Measurements from ENCODE around the gene COQ8B. TPM values are rescaled to one million over a fixed set of nuclear protein-coding genes. Genes with fewer than 3 reads are reported as not detected.

Gene COQ8B
- total and polyA plus RNA-seq, 2 donors (not counting 1 experiment from before 2014, with no cell fraction given), result 58.9 to 62.6 TPM

GRCh38 chr19:40762754-40763470 is 46.2 kb upstream of the COQ8B start:
- Histone ChIP-seq H3K79me2 (ENCODE audit: control insufficient read depth, insufficient read depth, low read length) (peaks cover 42% of the 10 kb centered on the region), H2AFZ (ENCODE audit: insufficient read depth, low read depth, low read length, poor library complexity, severe bottlenecking) (no peak overlapping the region), H3K9ac (ENCODE audit: low read length) (no peak overlapping the region), H3K27ac (ENCODE audit: low read length in 2 of 2) (no peak overlapping the region), H3K9me3 (ENCODE audit: control extremely low read depth in 1 of 3, control insufficient read depth in 2 of 3, insufficient read depth in 1 of 3, low read length in 2 of 3) (no peaks in the 10 kb centered on the region), H3K27me3 (replicated peaks in 1 of 4; ENCODE audit: control extremely low read depth in 1 of 4, control insufficient read depth in 3 of 4, insufficient read depth in 4 of 4, low read length in 3 of 4) (no peaks in the 10 kb centered on the region), H4K20me1 (ENCODE audit: control insufficient read depth, insufficient read depth, low read length, poor library complexity, severe bottlenecking) (peaks cover 63% of the 10 kb centered on the region), H3K4me3 (ENCODE audit: control extremely low read depth in 1 of 5, extremely low read depth in 1 of 5, insufficient read depth in 1 of 5, low read depth in 2 of 5, low read length in 4 of 5) (no peak overlapping the region), H3K36me3 (replicated peaks in 1 of 2; ENCODE audit: control extremely low read depth in 1 of 2, control insufficient read depth in 1 of 2, extremely low read depth in 1 of 2, insufficient read depth in 2 of 2, low read length in 1 of 2) (peaks cover 20 to 81% of the 10 kb centered on the region in 2 experiments), H3K4me1 (ENCODE audit: control insufficient read depth in 2 of 2, insufficient read depth in 2 of 2, low read length in 2 of 2) (no peaks in the 10 kb centered on the region), H3K4me2 (replicated peaks; ENCODE audit: low read depth, low read length, poor library complexity, severe bottlenecking) (no peak overlapping the region)
- WGBS (ENCODE audit: insufficient coverage), result 94% methylated on average over 11 of the region's 17 CpGs
- POLR2A ChIA-PET, result interaction anchor here (0.9 kb wide), 1 partner anchor 10 kb away, joined by 5 read pairs; no protein-coding TSS in a partner anchor
- Mint-ChIP-seq H3K27me3 (no peaks in the 10 kb centered on the region), H3K27ac (no peak overlapping the region), H3K4me1 (peaks cover 9% of the 10 kb centered on the region), H3K9me3 (ENCODE audit: insufficient read depth) (no peaks in the 10 kb centered on the region), H3K4me3 (no peak overlapping the region)
- TF ChIP-seq EZH2 (IDR thresholded peaks at IDR 0.05; ENCODE audit: borderline replicate concordance, insufficient read depth, low read depth, low read length, poor library complexity, severe bottlenecking), result no peak
- TF ChIP-seq CTCF (IDR thresholded peaks at IDR 0.05), result no peak
- CTCF ChIA-PET, result no interaction called here
- DNase-seq (no peak), ATAC-seq (ENCODE audit: low read depth) (no peak)
- intact Hi-C loops (cut with micrococcal nuclease), result no loop called here

GRCh38 chr19:40759352-40759751 is 42.7 kb upstream of the COQ8B start:
- peaks cover 25 to 26% of the 10 kb centered on the region in 2 donors for H3K4me1 ChIP-seq (ENCODE audit: control insufficient read depth in 2 of 2, insufficient read depth in 2 of 2, low read length in 2 of 2)
- no peak overlapping the region for H3K27ac ChIP-seq (ENCODE audit: low read length in 2 of 2)
- peaks cover 30 to 90% of the 10 kb centered on the region in 2 experiments for H3K36me3 ChIP-seq (replicated peaks in 1 of 2; ENCODE audit: control extremely low read depth in 1 of 2, control insufficient read depth in 1 of 2, extremely low read depth in 1 of 2, insufficient read depth in 2 of 2, low read length in 1 of 2)
- 98% methylated on average over 8 of the region's 13 CpGs for WGBS (ENCODE audit: insufficient coverage)
- H3K27me3 ChIP-seq (replicated peaks in 1 of 4; ENCODE audit: control extremely low read depth in 1 of 4, control insufficient read depth in 3 of 4, insufficient read depth in 4 of 4, low read length in 3 of 4), result no peaks in the 10 kb centered on the region
- H3K9me3 Mint-ChIP-seq (ENCODE audit: insufficient read depth), result no peaks in the 10 kb centered on the region
- peaks cover 35% of the 10 kb centered on the region for H3K4me1 Mint-ChIP-seq
- intact Hi-C loops (cut with micrococcal nuclease), result no loop called here
- H3K79me2 ChIP-seq (ENCODE audit: control insufficient read depth, insufficient read depth, low read length), result peaks cover 74% of the 10 kb centered on the region
- H2AFZ ChIP-seq (ENCODE audit: insufficient read depth, low read depth, low read length, poor library complexity, severe bottlenecking), result no peak overlapping the region
- no peak overlapping the region for H3K4me2 ChIP-seq (replicated peaks; ENCODE audit: low read depth, low read length, poor library complexity, severe bottlenecking)
- no peaks in the 10 kb centered on the region for H3K27me3 Mint-ChIP-seq
- no peak overlapping the region for H3K4me3 Mint-ChIP-seq
- no peak overlapping the region for H3K4me3 ChIP-seq (ENCODE audit: control extremely low read depth in 1 of 5, extremely low read depth in 1 of 5, insufficient read depth in 1 of 5, low read depth in 2 of 5, low read length in 4 of 5)
- DNase-seq, result no peak
- ChIA-PET CTCF (no interaction called here), POLR2A (no interaction called here)
- H3K27ac Mint-ChIP-seq, result no peak overlapping the region
- no peak for ATAC-seq (ENCODE audit: low read depth)
- H4K20me1 ChIP-seq (ENCODE audit: control insufficient read depth, insufficient read depth, low read length, poor library complexity, severe bottlenecking), result peaks cover 93% of the 10 kb centered on the region
- TF ChIP-seq EZH2 (IDR thresholded peaks at IDR 0.05; ENCODE audit: borderline replicate concordance, insufficient read depth, low read depth, low read length, poor library complexity, severe bottlenecking), result no peak
- TF ChIP-seq CTCF (IDR thresholded peaks at IDR 0.05), result no peak
- no peak overlapping the region for H3K9ac ChIP-seq (ENCODE audit: low read length)
- H3K9me3 ChIP-seq (ENCODE audit: control extremely low read depth in 1 of 3, control insufficient read depth in 2 of 3, insufficient read depth in 1 of 3, low read length in 2 of 3), result no peaks in the 10 kb centered on the region
